Tibial nerve (tissue), 3 donors: ENCODE data around the gene ZC3HAV1L.

Experiments
- POLR2A ChIP-seq, 2 donors: fragments of 450-650 bp; IDR thresholded peaks; one replicate each; pipeline ENCODE4 v1.6.1; 2017; ENCODE audit warnings: antibody characterized with exemption in 2 of 2, mild to moderate bottlenecking in 2 of 2, moderate library complexity in 2 of 2
- TF ChIP-seq, protein P1 (sequence below), 5 experiments: fragments of 200-600 bp in 3 of 5; fragments of 450-650 bp in 2 of 5; sonication (generic) in 3 of 5; IDR thresholded peaks; one replicate each; pipeline ENCODE4 v1.5.1; 2016 to 2019; ENCODE audit warnings: antibody characterized with exemption in 5 of 5, mild to moderate bottlenecking in 3 of 5, moderate library complexity in 2 of 5

GRCh38 chr7:139036901-139037300, 1.1 kb upstream of the ZC3HAV1L start:
- TF ChIP-seq, protein P1, sequence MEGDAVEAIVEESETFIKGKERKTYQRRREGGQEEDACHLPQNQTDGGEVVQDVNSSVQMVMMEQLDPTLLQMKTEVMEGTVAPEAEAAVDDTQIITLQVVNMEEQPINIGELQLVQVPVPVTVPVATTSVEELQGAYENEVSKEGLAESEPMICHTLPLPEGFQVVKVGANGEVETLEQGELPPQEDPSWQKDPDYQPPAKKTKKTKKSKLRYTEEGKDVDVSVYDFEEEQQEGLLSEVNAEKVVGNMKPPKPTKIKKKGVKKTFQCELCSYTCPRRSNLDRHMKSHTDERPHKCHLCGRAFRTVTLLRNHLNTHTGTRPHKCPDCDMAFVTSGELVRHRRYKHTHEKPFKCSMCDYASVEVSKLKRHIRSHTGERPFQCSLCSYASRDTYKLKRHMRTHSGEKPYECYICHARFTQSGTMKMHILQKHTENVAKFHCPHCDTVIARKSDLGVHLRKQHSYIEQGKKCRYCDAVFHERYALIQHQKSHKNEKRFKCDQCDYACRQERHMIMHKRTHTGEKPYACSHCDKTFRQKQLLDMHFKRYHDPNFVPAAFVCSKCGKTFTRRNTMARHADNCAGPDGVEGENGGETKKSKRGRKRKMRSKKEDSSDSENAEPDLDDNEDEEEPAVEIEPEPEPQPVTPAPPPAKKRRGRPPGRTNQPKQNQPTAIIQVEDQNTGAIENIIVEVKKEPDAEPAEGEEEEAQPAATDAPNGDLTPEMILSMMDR (IDR thresholded peaks at IDR 0.05) = no peak
- TF ChIP-seq POLR2A (IDR thresholded peaks at IDR 0.05) = no peak
